Activated naive CD4-positive, alpha-beta T cell treated with anti-CD3 and anti-CD28 coated beads, Interleukin-2, amount 10 ng/mL, durations not matched to agents 7 days and 5 days (primary cell): ENCODE data around the gene CDCP1.

Experiments used
- CTCF ChIA-PET: fragments of 350-600 bp; sonication (Branson Sonifier 250); formaldehyde crosslinking; loops from one replicate; lab custom pipeline; 2021; ENCODE audit warnings: antibody characterized with exemption; lab: Charles Lee
- DNase-seq: peaks from one replicate; pipeline ENCODE4 v3.0.0-alpha.2; 2020
- H3K27ac Mint-ChIP-seq: one replicate; pipeline ENCODE4 v1.8.0; 2021; ENCODE audit warnings: mild to moderate bottlenecking, moderate library complexity, mixed read lengths
- H3K27me3 Mint-ChIP-seq: one replicate; pipeline ENCODE4 v1.8.0; 2021; ENCODE audit warnings: mild to moderate bottlenecking, mixed read lengths
- H3K36me3 Mint-ChIP-seq: one replicate; pipeline ENCODE4 v1.8.0; 2021; ENCODE audit warnings: mixed read lengths
- H3K4me1 Mint-ChIP-seq: one replicate; pipeline ENCODE4 v1.8.0; 2021; ENCODE audit warnings: mixed read lengths
- H3K4me3 Mint-ChIP-seq: one replicate; pipeline ENCODE4 v1.8.0; 2021; ENCODE audit warnings: mild to moderate bottlenecking, moderate library complexity, mixed read lengths
- H3K9me3 Mint-ChIP-seq: one replicate; pipeline ENCODE4 v1.8.0; 2021; ENCODE audit warnings: mixed read lengths

The CDCP1 gene

DNA sequence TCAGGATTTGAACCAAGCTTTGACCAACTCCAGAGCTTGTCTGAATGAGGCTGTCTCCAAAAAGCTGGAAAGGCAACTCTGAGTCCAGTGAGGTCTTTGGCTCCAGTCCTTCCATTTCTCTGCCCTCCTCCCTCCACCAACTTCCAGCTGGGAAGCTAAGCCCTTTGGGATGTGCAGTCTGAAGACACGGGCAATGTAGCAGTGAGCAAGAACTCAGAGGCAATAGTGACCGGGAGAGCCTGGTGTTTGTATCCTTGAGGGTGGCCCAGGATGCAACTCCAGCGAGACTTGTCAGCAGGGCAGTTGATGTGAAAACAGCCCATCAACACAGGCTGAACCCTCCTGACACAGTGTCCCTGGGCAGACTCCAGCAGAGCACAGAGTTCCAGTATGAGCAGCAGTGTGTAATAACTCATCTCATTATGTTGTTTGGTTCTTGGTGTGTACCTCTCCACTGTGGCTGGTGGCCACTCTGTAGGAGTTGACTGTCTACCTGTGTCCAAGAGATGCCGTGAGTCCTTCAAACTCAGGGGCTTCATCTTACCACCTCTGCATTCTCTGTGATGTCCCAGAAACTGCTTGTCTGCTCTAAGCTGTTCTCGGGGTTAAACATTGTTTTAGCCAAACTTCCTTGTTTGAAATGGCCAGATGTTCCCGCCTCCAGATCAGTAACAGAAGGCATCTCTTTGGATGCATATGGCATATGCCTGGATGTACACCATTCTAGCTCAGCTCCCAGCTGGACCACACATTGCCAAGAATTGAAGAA, 6.6 kb downstream of the CDCP1 start:
- Mint-ChIP-seq H3K27me3 (peaks cover 67% of the 10 kb centered on the region), H3K4me3 (no peak overlapping the region), H3K9me3 (no peaks in the 10 kb centered on the region), H3K36me3 (peaks cover 7% of the 10 kb centered on the region), H3K27ac (no peak overlapping the region), H3K4me1 (peaks cover 11% of the 10 kb centered on the region)
- no peak for DNase-seq
- CTCF ChIA-PET = interaction anchor here (1.1 kb wide), 1 partner anchor 71 kb away, joined by 3 read pairs; no protein-coding TSS in a partner anchor

DNA sequence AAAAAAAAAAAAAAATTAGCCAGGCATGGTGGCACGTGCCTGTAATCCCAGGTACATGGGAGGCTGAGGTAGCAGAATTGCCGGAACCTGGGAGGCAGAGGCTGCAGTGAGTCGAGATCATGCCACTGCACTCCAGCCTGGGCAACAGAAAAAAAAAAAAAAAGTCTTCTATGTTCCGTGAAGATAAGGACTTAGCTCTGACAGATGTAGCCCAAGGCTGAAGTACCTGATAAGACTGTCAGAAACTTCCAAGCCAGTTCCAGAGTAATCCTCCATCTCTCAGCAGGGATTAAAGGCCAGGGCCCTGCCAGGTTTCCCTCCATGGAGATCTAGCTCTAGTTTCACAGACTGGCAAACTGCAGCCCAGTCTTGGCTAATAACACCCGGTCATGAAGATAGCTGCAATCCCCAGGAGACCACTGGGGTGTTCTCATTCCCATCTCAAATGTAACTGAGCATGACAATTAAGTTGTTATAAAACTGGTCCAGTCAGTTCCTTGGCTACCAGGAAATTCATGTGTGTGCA, 8.5 kb downstream of the CDCP1 start:
- H3K4me1 Mint-ChIP-seq = no peaks in the 10 kb centered on the region
- no peak overlapping the region for H3K4me3 Mint-ChIP-seq
- H3K27ac Mint-ChIP-seq = no peak overlapping the region
- CTCF ChIA-PET = interaction anchor here (0.6 kb wide), 1 partner anchor 10 kb away, joined by 5 read pairs; no protein-coding TSS in a partner anchor
- H3K9me3 Mint-ChIP-seq = no peaks in the 10 kb centered on the region
- no peak for DNase-seq
- no peaks in the 10 kb centered on the region for H3K36me3 Mint-ChIP-seq
- H3K27me3 Mint-ChIP-seq = peaks cover 66% of the 10 kb centered on the region

DNA sequence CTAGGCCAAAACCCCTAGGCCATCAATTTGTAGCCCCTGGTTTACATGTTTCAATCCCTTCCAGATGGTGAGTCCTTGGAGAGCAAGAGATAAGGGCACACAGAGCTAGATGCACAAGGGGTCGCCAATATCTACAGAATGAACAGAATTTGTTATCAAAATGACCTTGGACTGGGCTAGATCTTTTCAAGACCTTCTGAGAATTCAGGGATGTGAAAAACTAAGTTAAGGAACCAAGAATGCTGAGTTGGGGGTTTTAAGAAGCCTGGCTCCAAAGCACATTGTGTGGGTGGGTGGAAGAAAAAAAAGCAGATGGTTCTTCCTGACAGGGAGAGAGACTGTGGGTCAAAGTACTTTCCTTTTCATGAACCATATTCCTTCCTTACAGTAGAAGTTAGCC, 10.2 kb downstream of the CDCP1 start:
- Mint-ChIP-seq H3K27me3 (peaks cover 55% of the 10 kb centered on the region), H3K27ac (no peak overlapping the region), H3K9me3 (no peaks in the 10 kb centered on the region), H3K4me3 (no peak overlapping the region), H3K36me3 (no peaks in the 10 kb centered on the region), H3K4me1 (no peaks in the 10 kb centered on the region)
- CTCF ChIA-PET = no interaction called here
- DNase-seq = no peak

DNA sequence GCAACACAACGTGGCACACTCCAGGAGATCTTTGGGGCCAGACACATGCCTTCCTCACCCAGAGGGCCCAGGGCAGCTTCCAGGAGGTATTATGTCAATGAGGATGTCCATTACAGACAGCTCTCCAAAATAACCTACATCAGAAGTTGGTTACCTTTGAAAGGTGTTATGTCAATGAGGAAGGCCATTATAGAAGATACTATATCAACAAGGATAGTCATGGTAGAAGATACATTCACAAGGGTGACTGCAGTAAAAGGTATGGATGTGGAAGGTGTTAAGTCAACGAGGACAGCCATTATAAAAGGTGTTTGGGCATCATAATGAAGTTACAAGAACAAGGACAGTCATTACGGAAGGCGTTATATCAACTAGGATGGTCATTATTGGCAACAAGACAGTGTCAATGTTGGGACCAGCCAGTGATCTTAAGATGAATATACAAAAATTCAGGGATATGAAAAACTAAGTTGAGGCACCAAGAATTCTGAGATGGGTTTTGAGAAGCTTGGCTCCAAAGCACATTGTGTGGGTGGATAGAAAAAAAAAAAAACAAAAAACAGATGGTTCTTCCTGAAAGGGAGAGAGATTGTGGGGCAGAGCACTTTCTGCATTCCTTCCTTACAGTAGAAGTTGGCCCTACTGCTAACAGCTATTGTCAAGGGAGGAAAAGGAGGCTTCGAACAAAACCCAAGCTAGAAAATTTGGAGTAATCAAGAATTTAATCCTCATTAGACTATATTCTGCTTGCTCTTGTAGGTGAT, 11.2 kb downstream of the CDCP1 start:
- H3K4me3 Mint-ChIP-seq = no peak overlapping the region
- CTCF ChIA-PET = no interaction called here
- DNase-seq = no peak
- no peaks in the 10 kb centered on the region for H3K36me3 Mint-ChIP-seq
- H3K4me1 Mint-ChIP-seq = no peaks in the 10 kb centered on the region
- H3K27ac Mint-ChIP-seq = no peak overlapping the region
- no peaks in the 10 kb centered on the region for H3K9me3 Mint-ChIP-seq
- peaks cover 58% of the 10 kb centered on the region for H3K27me3 Mint-ChIP-seq

DNA sequence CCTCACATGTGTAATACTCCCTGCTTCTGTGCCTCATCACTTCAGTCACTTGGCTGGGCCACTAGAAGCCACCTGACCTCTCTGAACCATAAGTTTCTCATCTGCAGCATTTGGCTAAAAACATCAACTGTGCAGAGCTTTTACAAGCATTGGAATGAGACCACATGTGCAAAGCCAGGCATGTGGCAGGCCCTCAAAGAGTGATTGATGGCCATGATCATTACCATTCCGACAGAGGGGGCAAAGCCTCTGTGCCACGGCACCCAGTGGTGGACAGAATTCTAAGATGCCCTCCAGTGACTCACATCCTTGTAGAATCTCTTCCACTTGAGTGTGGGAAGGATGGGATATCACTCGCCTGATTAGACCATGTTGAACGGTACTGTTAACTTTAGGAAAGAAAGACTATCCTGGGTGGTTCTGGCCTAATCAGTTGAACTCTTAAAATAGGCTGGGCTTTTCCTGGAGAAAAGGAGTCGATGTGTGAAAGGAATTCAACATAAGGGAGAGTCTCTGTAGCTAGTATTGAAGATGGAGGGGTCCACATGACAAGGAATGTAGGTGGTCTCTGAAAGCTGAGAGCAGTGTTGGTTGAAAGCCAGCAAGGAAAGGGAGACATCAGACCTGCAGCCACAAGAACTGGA, 13.5 kb downstream of the CDCP1 start:
- Mint-ChIP-seq H3K9me3 (no peaks in the 10 kb centered on the region), H3K27ac (no peak overlapping the region), H3K27me3 (peaks cover 55% of the 10 kb centered on the region), H3K36me3 (no peaks in the 10 kb centered on the region), H3K4me3 (no peak overlapping the region), H3K4me1 (no peaks in the 10 kb centered on the region)
- DNase-seq = no peak
- CTCF ChIA-PET = no interaction called here

DNA sequence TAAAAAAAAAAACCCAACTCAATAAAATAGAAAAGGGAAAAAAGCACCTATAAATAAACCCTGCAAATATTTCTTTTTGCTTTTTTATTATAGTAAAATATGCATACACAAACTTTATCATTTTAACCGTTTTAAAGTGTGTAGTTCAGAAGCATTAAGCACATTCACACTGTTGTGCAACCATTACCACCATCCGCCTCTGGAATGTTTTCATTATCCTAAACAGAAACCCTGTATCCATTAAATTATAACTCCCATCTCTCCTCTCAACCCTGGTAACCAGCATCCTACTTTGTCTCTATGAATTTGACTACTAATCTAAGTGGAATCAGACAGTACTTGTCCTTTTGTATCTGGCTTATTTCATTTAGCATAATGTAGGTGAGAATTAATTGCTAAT, 15.0 kb downstream of the CDCP1 start:
- H3K36me3 Mint-ChIP-seq = peaks cover under 1% of the 10 kb centered on the region
- peaks cover 58% of the 10 kb centered on the region for H3K27me3 Mint-ChIP-seq
- H3K9me3 Mint-ChIP-seq = no peaks in the 10 kb centered on the region
- DNase-seq = no peak
- H3K27ac Mint-ChIP-seq = no peak overlapping the region
- CTCF ChIA-PET = no interaction called here
- no peak overlapping the region for H3K4me3 Mint-ChIP-seq
- peaks cover 10% of the 10 kb centered on the region for H3K4me1 Mint-ChIP-seq

DNA sequence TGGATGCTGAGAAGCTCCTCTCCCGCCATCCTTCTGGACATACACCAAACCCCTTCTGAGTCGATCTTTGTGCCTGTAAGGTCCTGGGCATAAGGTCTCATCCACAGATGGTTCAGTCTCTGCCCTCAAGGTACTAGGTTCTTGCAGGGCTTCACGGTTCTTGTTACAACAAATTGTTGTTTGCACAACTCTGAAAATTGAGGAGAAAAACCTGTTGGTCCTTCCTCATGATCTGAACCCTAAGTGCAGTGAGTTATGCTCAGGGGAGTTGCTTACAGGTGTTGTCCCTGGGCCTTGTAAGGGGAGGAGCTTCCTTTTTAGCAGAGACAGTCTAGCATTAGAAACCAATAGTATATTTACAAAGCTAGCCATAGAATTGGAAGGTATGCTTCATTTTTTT, 15.7 kb downstream of the CDCP1 start:
- Mint-ChIP-seq H3K4me3 (no peak overlapping the region), H3K27ac (no peak overlapping the region), H3K9me3 (no peaks in the 10 kb centered on the region), H3K27me3 (peaks cover 65% of the 10 kb centered on the region), H3K4me1 (peaks cover 17% of the 10 kb centered on the region), H3K36me3 (peaks cover 3% of the 10 kb centered on the region)
- no peak for DNase-seq
- CTCF ChIA-PET = interaction anchor here (0.7 kb wide), 1 partner anchor 339 kb away, joined by 3 read pairs; no protein-coding TSS in a partner anchor

DNA sequence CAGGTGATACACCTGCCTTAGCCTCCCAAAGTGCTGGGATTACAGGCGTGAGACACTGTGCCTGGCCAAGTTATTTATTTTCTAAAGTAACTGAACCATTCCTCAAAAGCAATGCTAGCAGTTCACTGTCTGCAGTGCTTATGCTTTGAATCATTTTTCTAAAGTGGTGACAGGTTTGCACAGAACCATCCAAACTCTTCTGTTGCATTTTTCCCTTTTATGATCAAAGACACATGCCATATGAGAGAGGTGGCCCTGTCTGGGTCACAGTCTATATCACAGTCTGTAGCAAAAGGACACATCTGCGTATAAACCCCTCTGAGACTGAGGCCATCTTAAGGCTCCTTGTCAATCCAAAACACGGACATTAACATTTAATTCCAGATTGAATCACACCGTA, 17.2 kb downstream of the CDCP1 start:
- Mint-ChIP-seq H3K36me3 (peaks cover 5% of the 10 kb centered on the region), H3K27ac (no peak overlapping the region), H3K4me3 (no peak overlapping the region), H3K9me3 (peaks cover 3% of the 10 kb centered on the region), H3K4me1 (peaks cover 20% of the 10 kb centered on the region), H3K27me3 (peaks cover 73% of the 10 kb centered on the region)
- no peak for DNase-seq
- CTCF ChIA-PET = no interaction called here

DNA sequence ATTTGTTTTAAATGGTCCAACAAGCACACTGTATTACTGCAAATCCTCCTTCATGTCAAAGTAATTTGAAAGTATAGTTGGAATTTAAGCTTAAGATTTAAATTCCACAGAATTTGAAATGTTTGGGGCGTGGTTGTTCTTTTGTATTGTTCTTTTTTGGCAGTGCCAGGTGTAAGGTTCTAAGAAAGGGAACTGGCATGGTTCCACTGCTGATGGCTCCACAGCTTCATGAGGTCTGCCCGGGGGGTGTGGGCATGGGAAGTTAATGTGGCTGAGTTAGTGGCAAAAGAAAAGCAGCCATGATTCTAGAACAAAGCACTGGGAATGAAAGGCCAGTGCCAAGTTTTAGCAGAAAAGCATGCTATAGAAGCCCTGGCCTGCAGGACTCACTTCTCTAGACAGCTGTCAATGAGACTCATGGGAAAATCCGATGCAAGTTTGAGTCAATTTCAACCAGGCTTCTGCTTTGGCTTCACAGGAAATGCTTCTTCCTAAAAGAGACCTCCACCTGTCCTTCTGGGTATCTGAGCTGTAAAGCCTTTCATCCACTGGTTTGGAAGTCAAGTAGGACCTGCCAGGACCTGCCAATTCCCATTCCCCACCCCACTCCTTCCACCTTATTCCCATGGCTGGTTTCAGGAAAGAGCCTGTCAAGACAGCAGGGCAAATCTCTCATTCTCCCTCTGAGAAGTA, 18.9 kb downstream of the CDCP1 start:
- DNase-seq = no peak
- H3K27ac Mint-ChIP-seq = no peak overlapping the region
- peaks cover 64% of the 10 kb centered on the region for H3K27me3 Mint-ChIP-seq
- H3K9me3 Mint-ChIP-seq = peaks cover 3% of the 10 kb centered on the region
- CTCF ChIA-PET = interaction anchor here (0.6 kb wide), 1 partner anchor 11 kb away, joined by 5 read pairs; no protein-coding TSS in a partner anchor
- no peak overlapping the region for H3K4me3 Mint-ChIP-seq
- peaks cover 5% of the 10 kb centered on the region for H3K36me3 Mint-ChIP-seq
- H3K4me1 Mint-ChIP-seq = peaks cover 20% of the 10 kb centered on the region

DNA sequence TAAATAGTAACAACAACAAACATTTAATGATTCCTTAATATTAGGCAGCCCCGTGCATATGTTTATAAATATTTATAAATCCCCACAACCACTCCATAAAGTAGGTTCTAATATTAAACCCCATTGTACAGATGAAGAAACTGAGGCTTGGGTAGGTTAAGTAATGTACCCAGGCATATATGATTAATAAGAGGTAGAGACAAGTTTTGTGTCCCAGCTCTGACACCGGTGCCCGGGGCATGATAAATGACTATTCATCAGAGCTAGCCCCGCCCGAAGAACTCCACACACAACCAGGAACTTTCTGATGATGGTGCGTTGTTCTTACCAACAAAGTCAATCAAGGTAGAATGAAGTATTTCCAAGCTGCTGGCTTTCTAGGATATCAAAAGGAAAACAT, 19.4 kb downstream of the CDCP1 start:
- no peak overlapping the region for H3K4me3 Mint-ChIP-seq
- no peak overlapping the region for H3K27ac Mint-ChIP-seq
- peaks cover 64% of the 10 kb centered on the region for H3K27me3 Mint-ChIP-seq

DNA sequence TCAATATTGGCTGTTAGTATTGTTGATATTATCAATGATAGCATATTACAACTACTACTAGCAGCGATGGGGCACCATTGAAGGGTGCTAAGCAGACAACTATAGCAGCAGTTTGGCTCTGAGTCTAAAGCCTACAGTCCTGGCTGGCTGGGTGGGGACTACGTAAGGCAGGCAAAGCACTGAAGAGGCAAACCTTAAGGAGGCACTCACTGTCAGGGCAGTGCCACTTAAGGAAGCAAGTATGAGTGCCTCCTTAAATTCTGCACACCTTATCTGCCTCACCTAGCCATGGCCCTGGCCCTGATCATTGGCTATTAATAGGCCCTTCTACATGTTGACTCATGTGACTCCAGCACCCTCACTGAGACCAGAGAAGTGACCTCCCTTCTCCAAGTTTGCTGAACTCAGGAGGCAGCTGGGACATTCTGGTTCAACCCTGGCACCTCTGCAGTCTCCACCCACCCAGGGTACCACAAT, 20.6 kb downstream of the CDCP1 start:
- H3K4me1 Mint-ChIP-seq = peaks cover 23% of the 10 kb centered on the region
- H3K36me3 Mint-ChIP-seq = peaks cover 5% of the 10 kb centered on the region
- CTCF ChIA-PET = no interaction called here
- no peak overlapping the region for H3K4me3 Mint-ChIP-seq
- no peak for DNase-seq
- H3K27me3 Mint-ChIP-seq = peaks cover 65% of the 10 kb centered on the region
- no peak overlapping the region for H3K27ac Mint-ChIP-seq
- H3K9me3 Mint-ChIP-seq = peaks cover 3% of the 10 kb centered on the region

More for the DNA sequence above, 19.4 kb downstream of the CDCP1 start:
- Mint-ChIP-seq H3K36me3 (peaks cover 5% of the 10 kb centered on the region), H3K4me1 (peaks cover 20% of the 10 kb centered on the region), H3K9me3 (peaks cover 3% of the 10 kb centered on the region)
- no peak for DNase-seq
- CTCF ChIA-PET = no interaction called here

DNA sequence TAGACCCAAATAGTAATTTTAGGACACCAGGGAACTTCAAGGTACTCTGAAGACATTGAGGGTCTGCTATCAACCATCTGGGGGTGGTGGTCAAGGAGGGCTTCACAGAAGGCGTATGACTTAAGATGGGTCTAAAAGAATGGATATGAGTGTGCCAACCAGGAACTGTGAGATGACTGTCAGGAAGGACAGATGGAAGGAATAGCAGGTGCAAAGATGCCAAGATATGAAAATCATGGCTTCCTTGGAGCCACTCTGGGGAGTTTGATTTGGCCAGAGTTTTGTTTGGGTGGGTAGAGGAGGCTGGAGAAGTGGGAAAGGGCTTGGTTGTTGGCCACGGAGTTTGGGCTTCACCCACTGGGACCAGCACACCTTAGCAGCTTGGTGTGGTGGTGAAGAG, 21.2 kb downstream of the CDCP1 start:
- Mint-ChIP-seq H3K36me3 (peaks cover 8% of the 10 kb centered on the region), H3K27ac (no peak overlapping the region), H3K9me3 (peaks cover 3% of the 10 kb centered on the region), H3K4me1 (peaks cover 30% of the 10 kb centered on the region), H3K27me3 (peaks cover 65% of the 10 kb centered on the region), H3K4me3 (no peak overlapping the region)
- CTCF ChIA-PET = no interaction called here
- DNase-seq = no peak

DNA sequence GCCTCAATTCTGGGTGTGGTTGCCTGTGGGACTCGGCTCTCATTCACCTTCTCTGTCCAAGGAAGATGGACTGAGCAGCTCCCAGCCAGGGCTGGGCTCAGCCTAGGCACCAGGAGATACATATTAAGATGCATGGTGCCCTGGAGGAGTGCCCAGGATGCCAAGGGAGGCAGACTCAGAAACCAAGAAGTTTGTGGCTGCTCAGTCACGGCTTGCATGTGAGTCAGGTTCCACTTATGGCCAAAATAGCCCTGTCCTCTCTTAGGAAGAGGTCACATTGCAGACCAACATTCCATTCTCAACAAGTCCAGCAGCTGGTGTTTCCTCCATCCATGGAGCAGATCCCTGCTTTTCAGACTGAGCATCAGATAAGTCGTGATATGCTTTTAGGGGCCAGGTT, 21.8 kb downstream of the CDCP1 start:
- no peak for DNase-seq
- peaks cover 36% of the 10 kb centered on the region for H3K4me1 Mint-ChIP-seq
- H3K4me3 Mint-ChIP-seq = no peak overlapping the region
- peaks cover 8% of the 10 kb centered on the region for H3K36me3 Mint-ChIP-seq
- peaks cover 3% of the 10 kb centered on the region for H3K9me3 Mint-ChIP-seq
- H3K27ac Mint-ChIP-seq = no peak overlapping the region
- H3K27me3 Mint-ChIP-seq = peaks cover 65% of the 10 kb centered on the region
- CTCF ChIA-PET = no interaction called here
